Left hindlimb (tissue), 1 donor: ENCODE measurements around the gene NEK4.
"Not testable (repeated sequence)": the region's sequence is repeated elsewhere in the genome, so short reads cannot be mapped to it uniquely, and the experiment has no call there.

ENCODE experiments used
- DNase-seq: peaks from one replicate; pipeline ENCODE4 v3.0.0-alpha.2; 2018

Gene NEK4

GRCh38 chr3:52777959-52778805, 7.4 kb upstream of the NEK4 start:
- DNase-seq = no peak

DNA sequence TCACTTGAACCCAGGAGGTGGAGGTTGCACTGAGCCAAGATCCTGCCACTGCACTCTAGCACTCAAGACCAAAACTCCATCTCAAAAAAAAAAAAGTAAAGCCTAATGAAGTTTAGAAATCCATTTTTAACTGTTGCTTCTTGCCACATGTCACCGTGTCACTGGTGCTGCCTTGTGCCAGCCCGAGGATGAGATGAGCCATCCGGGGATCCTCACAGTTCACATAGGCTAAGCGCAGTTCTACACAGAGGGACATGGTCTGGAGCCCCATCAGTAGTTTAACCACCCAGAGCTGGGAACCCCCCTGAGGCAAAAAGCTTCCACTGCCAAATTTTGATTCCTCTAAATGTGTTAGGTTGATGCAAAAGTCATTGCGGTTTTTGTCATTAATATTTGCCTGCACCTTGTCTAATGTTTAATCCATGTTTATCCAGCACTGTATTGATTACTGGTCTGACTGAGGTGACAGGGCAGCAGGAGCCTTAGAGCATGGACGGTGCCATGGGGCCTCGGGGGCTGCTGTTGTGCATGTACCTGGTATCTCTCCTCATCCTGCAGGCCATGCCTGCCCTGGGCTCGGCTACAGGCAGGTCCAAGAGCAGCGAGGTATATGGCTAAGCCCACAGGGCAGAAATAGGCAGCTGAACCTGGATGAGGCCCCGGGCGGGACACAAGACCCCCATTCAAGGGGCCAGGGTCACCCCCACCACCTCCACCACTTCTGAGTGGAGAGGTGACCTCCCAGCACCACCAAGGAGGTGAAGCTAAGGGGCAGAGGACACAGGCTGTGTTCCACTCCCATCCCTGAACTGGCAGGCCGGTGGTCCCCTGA, 6.6 kb upstream of the NEK4 start, which contains the start of gene ITIH1:
TSS of gene ITIH1 (plus strand) at position 473 of the 832 bp plus-strand sequence. CDS start at position 490, 17 bp downstream.
- no peak for DNase-seq

- not testable (repeated sequence) for DNase-seq
Observed at GRCh38 chr3:52776486-52776885, 5.7 kb upstream of the NEK4 start.

DNA sequence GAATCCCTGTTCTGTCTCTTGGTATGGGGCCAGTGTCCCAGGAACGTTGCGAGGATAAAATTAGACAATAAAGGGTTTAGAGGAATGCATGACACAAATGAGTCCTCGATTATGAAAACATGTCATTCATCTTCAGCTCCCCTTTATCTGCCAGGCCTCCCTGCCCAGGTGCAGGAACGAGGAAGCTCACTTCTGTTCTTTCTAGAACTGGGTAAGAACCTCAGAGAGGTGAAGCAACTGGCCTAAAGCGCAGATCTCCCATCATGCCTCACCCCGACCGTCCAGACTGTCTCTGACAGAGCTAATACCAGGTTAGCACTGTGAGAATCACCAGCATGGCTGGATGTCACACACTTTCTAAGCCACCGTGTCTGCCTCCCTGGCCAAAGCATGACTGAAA, 5.1 kb upstream of the NEK4 start:
- no peak for DNase-seq

- no peak for DNase-seq
Observed at GRCh38 chr3:52774901-52775864, 4.4 kb upstream of the NEK4 start.

DNA sequence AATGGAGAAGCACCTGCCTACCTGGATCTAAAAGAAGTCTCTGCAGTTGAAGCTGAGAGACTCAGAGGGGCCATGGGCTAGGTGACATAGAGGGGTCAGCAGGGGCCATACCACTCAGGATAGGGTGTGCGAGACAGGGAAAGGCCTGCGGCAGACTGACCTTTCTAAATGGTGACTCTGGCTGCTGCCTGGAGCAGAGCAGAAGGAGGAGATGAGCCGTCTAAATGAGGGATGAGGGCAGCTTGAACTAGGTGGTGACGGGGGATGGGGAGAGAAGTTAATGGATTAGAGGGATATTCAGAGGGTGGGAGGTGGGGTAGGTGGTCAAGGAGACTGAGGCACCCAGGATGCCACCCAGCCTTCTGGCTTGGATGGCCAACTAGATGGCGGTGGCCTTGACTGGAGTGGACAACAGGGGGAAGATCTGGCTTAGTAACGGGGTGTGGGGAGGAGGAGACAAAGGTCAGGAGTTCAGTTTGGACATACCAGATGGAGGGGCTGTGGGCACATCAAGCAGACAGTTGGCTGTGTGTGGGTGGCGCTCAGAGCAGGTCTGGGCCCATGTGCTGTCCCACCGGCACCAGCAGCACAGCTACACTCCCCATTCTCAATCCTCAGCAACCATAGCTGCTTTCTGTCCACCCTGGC, 3.5 kb upstream of the NEK4 start:
- no peak for DNase-seq

DNA sequence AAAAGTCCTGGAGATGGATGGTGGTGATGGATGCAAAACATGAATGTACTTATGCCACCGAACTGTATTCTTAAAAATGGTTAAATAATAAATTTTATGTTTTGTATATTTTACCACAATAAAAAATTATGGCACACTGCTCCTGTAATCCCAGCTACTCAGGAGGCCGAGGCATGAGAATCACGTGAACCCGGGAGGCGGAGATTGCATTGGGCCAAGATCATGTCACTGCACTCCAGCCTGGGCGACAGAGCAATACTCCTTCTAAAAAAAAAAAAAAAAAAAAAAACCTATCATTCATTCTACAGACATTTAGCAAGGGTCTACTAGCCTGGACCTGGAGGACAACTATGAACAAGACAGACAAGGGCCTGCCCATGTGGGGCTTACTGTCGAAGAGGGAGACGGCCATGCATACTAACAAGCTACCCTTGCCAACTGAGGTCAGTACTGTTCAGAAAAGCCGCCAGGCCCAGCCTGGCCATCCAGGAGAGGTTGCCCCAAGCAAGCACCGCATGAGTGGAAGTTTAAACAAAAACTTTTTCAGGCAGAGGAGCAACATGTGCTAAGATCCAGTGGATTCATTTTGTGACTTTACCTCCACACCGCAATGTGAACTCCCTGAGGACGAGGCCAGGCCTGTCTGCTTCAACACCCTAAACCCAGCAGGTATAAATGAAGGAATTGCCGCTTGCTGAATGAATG, 2.8 kb upstream of the NEK4 start:
- no peak for DNase-seq

- no peak for DNase-seq
Observed at GRCh38 chr3:52771702-52772101, 962 bp upstream of the NEK4 start.

- no peak for DNase-seq
Observed at GRCh38 chr3:52771334-52771681, 568 bp upstream of the NEK4 start.

- no peak for DNase-seq
Observed at GRCh38 chr3:52769786-52770455, 819 bp downstream of the NEK4 start.

- no peak for DNase-seq
Observed at GRCh38 chr3:52763466-52763865, 7.3 kb downstream of the NEK4 start.

GRCh38 chr3:52756141-52756540, 14.6 kb downstream of the NEK4 start:
- no peak for DNase-seq

DNA sequence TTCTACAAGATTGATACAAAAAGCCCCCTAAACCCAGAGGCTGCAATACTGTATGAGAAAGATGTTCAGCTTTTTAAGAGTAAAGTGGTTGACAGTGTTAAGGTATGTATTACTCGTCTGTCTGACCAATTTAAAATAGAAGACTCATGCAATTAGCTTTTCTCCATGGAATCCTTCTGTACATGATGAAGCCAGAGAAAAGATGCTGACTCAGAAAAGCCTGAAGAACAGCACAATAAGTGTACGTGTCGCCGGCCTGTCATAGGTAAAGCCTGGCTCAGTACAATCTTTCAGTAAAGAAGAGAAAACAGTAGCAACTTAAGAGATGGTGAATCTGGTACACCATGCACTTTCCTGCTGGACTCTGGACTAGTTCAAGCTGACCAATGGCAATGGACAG, 16.4 kb downstream of the NEK4 start:
- DNase-seq = no peak

DNA sequence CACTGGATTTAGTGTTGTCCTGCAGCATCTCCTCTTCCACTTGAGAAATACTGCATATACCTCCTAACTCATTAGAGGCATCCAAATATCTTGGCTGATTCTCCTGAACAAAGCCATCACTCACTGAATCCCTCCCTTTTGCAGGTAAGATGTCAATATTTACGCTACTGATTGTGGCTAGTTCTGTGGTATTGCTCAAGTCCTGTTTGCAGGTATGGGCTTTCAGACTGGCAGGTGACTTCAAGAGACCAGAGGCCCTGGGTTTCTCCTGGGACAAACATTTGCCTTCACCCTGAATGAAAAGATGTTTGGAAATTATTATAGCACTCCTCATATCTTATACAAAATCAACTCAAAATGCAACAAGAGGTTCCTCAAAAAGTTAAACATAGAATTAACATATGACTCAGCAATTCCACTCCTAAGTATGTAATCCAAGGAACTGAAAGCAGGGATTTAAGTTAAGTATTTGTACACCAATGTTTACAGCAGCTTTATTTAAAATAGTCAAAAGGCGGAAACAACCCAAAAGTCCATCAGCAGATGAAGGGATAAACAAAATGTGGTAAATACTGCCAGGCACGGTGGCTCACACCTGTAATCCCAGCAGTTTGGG, 18.6 kb downstream of the NEK4 start:
- no peak for DNase-seq

GRCh38 chr3:52743721-52744120, 27.0 kb downstream of the NEK4 start:
- DNase-seq = no peak

- no peak for DNase-seq
Observed at GRCh38 chr3:52743152-52743551, 27.6 kb downstream of the NEK4 start.

DNA sequence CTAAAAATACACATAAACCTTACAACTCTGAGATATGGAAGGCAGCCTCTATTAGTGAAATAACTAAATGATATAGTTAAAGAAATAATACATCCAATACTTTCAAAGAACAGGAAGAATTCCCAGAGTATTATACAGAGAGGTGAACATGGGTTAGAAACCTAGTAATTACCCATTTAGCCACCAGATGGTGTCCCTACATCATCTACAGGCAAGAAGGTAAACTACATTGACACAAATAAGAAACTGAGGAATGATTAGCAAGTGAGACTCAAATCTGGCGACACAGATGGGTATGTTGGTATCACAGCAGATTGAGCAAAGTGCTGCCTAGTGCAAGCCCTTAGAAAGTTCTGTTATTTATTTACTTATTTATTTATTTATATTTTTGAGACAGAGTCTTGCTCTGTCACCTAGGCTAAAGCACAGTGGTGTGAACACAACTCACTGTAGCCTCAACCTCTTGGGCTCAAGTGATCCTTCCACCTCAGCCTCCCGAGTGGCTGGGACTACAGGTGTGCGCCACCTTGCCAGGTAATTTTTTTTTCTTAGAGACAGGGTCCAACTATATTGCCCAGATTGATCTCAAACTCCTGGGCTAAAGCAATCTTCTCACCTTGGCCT, 28.2 kb downstream of the NEK4 start:
- DNase-seq = no peak

- no peak for DNase-seq
Observed at GRCh38 chr3:52739730-52740129, 31.0 kb downstream of the NEK4 start.

GRCh38 chr3:52733256-52733891, 37.4 kb downstream of the NEK4 start:
- DNase-seq = no peak

- no peak for DNase-seq
Observed at GRCh38 chr3:52731590-52731989, 39.1 kb downstream of the NEK4 start.
